Measurements from ENCODE around the gene ABRAXAS1. TPM values are rescaled to one million over a fixed set of nuclear protein-coding genes. Genes with fewer than 3 reads are reported as not detected.

Gene ABRAXAS1
- total RNA-seq, 4 donors from 2014 or later: 4.8 to 12.4 (median 7.0) TPM

- H3K4me1 ChIP-seq: peaks cover 20 to 31% of the 10 kb centered on the region in 2 donors
- intact Hi-C loops (cut with DNase I; ENCODE audit: low total_unique reads) (loop anchor here (1.0 to 10.0 kb wide), 6 partner anchors 30 to 1083 kb away; partner anchors contain the start of genes ABRAXAS1, COQ2, HNRNPD and SEC31A), in situ Hi-C loops (cut with MboI; ENCODE audit: low sequenced_read_pairs in 4 of 4) (loop anchor here (10.0 to 25.0 kb wide), 7 partner anchors 168 to 1018 kb away; partner anchors contain the start of genes ENOPH1 (in 3 of the 4), HNRNPDL (in 3 of the 4), COPS4 (in 2 of the 4) and COQ2 (in 2 of the 4))
- peak within 1 kb of the TSS; percentile 79 to 98 (median 92) for H3K4me3 ChIP-seq
- H3K27me3 ChIP-seq: no peaks in the 10 kb centered on the region
- H3K27ac ChIP-seq: peak within 1 kb of the TSS; percentile 93 to 99 (median 98)
- no peaks in the 10 kb centered on the region for H3K9me3 ChIP-seq
- peak; percentile 98 for DNase-seq
- H3K36me3 ChIP-seq: peaks cover 0 to 34% of the 10 kb centered on the region in 2 donors
- TF ChIP-seq CTCF (IDR thresholded peaks at IDR 0.05 in 4 of 5, conservative IDR thresholded peaks at IDR 0.05 in 1 of 5): peak in 3 of 5 experiments; percentile 7 to 44 (median 19)
- peak; percentile 77 to 78 for TF ChIP-seq POLR2A (IDR thresholded peaks at IDR 0.05)
- ATAC-seq: peak; percentile 99 to 100
Observed at GRCh38 chr4:83455281-83456183, 29.4 kb downstream of the ABRAXAS1 start, which contains the start of the genes HELQ and MRPS18C. HELQ (minus strand) TSS chr4:83455823; CDS start chr4:83455693, 130 bp downstream. MRPS18C (plus strand) TSS chr4:83456058; CDS start chr4:83456078, 20 bp downstream.

- no peak for TF ChIP-seq POLR2A (IDR thresholded peaks at IDR 0.05)
- TF ChIP-seq CTCF (IDR thresholded peaks at IDR 0.05 in 4 of 5, conservative IDR thresholded peaks at IDR 0.05 in 1 of 5): no peak
- ATAC-seq (no peak), DNase-seq (no peak)
- in situ Hi-C loops (cut with MboI; ENCODE audit: low sequenced_read_pairs in 4 of 4) (loop anchor here (10.0 to 25.0 kb wide), 7 partner anchors 167 to 1017 kb away; partner anchors contain the start of genes ENOPH1 (in 3 of the 4), HNRNPDL (in 3 of the 4), COPS4 (in 2 of the 4) and COQ2 (in 2 of the 4)), intact Hi-C loops (cut with DNase I; ENCODE audit: low total_unique reads) (loop anchor here (1.0 to 10.0 kb wide), 5 partner anchors 31 to 1082 kb away; partner anchors contain the start of genes ABRAXAS1, HNRNPD and SEC31A)
- peaks cover 20 to 31% of the 10 kb centered on the region in 2 donors for H3K4me1 ChIP-seq
- peaks cover 0 to 29% of the 10 kb centered on the region in 2 donors for H3K36me3 ChIP-seq
- H3K4me3 ChIP-seq: peak overlapping the region; percentile 79 to 98 (median 92)
- no peaks in the 10 kb centered on the region for H3K9me3 ChIP-seq
- H3K27me3 ChIP-seq: no peaks in the 10 kb centered on the region
- H3K27ac ChIP-seq: peak overlapping the region; percentile 93 to 99 (median 98)
Observed at GRCh38 chr4:83454686-83455085, 30.2 kb downstream of the ABRAXAS1 start.

- intact Hi-C loops (cut with DNase I; ENCODE audit: low total_unique reads): no loop called here
Observed at GRCh38 chr4:83449009-83449408, 35.9 kb downstream of the ABRAXAS1 start.

More at GRCh38 chr4:83449009-83449408, 35.9 kb downstream of the ABRAXAS1 start:
- TF ChIP-seq CTCF (IDR thresholded peaks at IDR 0.05 in 4 of 5, conservative IDR thresholded peaks at IDR 0.05 in 1 of 5) (no peak), POLR2A (IDR thresholded peaks at IDR 0.05) (no peak)
- Histone ChIP-seq H3K36me3 (peaks cover 0 to 42% of the 10 kb centered on the region in 2 donors), H3K27ac (no peak overlapping the region), H3K4me1 (peaks cover 6 to 9% of the 10 kb centered on the region in 2 donors), H3K27me3 (no peaks in the 10 kb centered on the region), H3K4me3 (no peak overlapping the region), H3K9me3 (no peaks in the 10 kb centered on the region)
- in situ Hi-C loops (cut with MboI; ENCODE audit: low sequenced_read_pairs in 4 of 4): loop anchor here in 1 of 4 donors (25.0 kb wide), 1 partner anchor 587 kb away; no protein-coding TSS in a partner anchor
- DNase-seq: no peak
- ATAC-seq: no peak
